Activated naive CD4-positive, alpha-beta T cell treated with anti-CD3 and anti-CD28 coated beads, Interleukin-2, amount 50 U/mL, for 24 hours (primary cell): ENCODE measurements around the gene RANBP3.
"Not testable (repeated sequence)": the region's sequence is repeated elsewhere in the genome, so short reads cannot be mapped to it uniquely, and the experiment has no call there.

Source experiments
- H3K27ac Mint-ChIP-seq: one replicate; pipeline ENCODE4 v1.8.0; 2021; ENCODE audit warnings: mild to moderate bottlenecking, mixed read lengths
- H3K27me3 Mint-ChIP-seq: one replicate; pipeline ENCODE4 v1.8.0; 2021; ENCODE audit warnings: mixed read lengths
- H3K36me3 Mint-ChIP-seq: one replicate; pipeline ENCODE4 v1.8.0; 2021; ENCODE audit warnings: mixed read lengths
- H3K4me1 Mint-ChIP-seq: one replicate; pipeline ENCODE4 v1.8.0; 2021; ENCODE audit warnings: mixed read lengths
- H3K4me3 Mint-ChIP-seq: one replicate; pipeline ENCODE4 v1.8.0; 2021; ENCODE audit warnings: mild to moderate bottlenecking, mixed read lengths
- H3K9me3 Mint-ChIP-seq: one replicate; pipeline ENCODE4 v1.8.0; 2021; ENCODE audit warnings: mixed read lengths

RANBP3 gene, protein sequence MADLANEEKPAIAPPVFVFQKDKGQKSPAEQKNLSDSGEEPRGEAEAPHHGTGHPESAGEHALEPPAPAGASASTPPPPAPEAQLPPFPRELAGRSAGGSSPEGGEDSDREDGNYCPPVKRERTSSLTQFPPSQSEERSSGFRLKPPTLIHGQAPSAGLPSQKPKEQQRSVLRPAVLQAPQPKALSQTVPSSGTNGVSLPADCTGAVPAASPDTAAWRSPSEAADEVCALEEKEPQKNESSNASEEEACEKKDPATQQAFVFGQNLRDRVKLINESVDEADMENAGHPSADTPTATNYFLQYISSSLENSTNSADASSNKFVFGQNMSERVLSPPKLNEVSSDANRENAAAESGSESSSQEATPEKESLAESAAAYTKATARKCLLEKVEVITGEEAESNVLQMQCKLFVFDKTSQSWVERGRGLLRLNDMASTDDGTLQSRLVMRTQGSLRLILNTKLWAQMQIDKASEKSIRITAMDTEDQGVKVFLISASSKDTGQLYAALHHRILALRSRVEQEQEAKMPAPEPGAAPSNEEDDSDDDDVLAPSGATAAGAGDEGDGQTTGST

DNA sequence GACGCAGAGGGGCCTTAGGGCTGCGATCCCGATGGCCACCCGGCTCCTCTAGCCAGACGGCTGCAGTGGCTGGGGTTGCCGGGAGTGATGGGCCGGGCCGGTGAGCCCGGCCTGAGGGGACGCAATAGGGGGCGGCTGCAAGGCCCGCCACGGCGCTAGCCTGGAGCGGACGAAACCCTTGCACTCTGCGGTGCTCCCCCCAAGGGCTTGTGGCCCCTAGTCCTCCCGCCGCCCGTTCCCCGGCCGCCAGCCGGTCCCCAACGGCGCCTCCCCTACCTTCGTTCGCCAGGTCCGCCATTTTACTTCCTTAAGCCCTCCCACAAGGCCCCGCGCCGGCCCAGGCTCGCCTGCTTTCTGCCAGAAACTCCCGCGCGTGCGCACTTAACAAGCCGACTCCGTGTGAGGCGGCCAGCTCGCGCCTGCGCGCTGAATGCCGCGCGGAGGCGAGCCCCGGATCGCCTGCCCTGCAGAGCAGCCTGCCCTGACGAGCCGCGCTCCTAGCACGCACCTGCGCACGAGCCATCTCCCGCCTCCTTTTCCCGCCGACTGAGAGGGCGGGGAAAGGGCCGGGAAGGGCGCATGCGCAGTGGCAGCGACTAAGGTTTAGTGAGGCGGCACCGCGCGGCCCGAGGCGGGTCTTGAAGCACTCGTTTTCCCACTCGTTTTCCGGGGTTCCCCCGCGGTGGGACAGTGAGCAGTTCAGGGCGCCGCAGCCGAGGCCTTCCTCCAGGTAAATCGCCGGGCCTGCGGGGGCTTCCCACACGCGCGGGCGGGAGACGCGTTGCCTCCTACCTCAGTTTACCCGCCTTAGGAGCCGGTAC, at the start of gene RANBP3:
Gene RANBP3, minus strand, starts transcription at position 356 of the 821 bp plus-strand sequence. Its CDS starts 58 bp downstream, at position 298.
- Mint-ChIP-seq H3K9me3 (no peaks in the 10 kb centered on the region), H3K36me3 (peaks cover 4% of the 10 kb centered on the region), H3K27ac (peak within 1 kb of the TSS; percentile 96), H3K4me3 (peak within 1 kb of the TSS; percentile 98), H3K27me3 (no peaks in the 10 kb centered on the region), H3K4me1 (peaks cover 58% of the 10 kb centered on the region)

- Mint-ChIP-seq H3K4me3 (no peak overlapping the region), H3K36me3 (no peaks in the 10 kb centered on the region), H3K27me3 (no peaks in the 10 kb centered on the region), H3K9me3 (no peaks in the 10 kb centered on the region), H3K27ac (no peak overlapping the region), H3K4me1 (peaks cover 6% of the 10 kb centered on the region)
These were observed 48.7 kb upstream of the RANBP3 start for GRCh38 chr19:6026390-6027227.

- H3K4me3 Mint-ChIP-seq, H3K27me3 Mint-ChIP-seq, H3K36me3 Mint-ChIP-seq, H3K9me3 Mint-ChIP-seq, H3K27ac Mint-ChIP-seq: not testable (repeated sequence)
- H3K4me1 Mint-ChIP-seq: peaks cover 14% of the 10 kb centered on the region
These were observed 46.8 kb upstream of the RANBP3 start for GRCh38 chr19:6024756-6025155.

- Mint-ChIP-seq H3K27ac (no peak overlapping the region), H3K4me3 (no peak overlapping the region), H3K4me1 (peaks cover 16% of the 10 kb centered on the region), H3K9me3 (no peaks in the 10 kb centered on the region), H3K27me3 (no peaks in the 10 kb centered on the region), H3K36me3 (no peaks in the 10 kb centered on the region)
These were observed 46.0 kb upstream of the RANBP3 start for GRCh38 chr19:6023936-6024335.

DNA sequence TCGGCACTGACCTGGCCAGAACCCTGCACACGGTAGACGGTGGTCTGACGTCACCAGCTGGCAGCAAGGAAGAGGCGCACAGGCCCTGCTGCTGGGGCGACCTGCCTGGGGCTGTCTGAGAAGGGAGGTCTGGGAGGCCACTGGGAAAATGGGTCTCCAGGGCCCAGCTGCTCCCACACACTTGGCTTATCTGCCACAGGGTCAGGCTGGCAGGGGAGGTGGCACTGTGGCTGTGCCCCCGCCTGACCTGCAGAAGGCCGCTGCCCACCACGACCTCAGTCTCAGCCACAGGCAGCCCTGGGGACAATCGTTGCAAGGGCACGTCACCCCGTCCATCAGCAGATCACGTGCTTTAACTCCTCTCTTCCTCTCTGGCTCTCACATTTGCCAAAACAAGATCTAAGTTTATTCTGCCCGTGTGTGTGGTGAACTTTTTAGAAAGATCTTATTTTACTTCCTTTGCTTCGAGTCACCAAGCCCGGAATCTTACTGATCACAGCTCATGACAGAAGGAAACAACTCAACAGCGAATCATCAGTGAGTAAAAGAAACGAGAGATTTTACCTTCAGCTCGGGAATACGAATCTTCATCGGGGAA, 45.2 kb upstream of the RANBP3 start:
- Mint-ChIP-seq H3K9me3 (no peaks in the 10 kb centered on the region), H3K4me3 (no peak overlapping the region), H3K27me3 (no peaks in the 10 kb centered on the region), H3K4me1 (peaks cover 16% of the 10 kb centered on the region), H3K27ac (peak overlapping the region; percentile 17), H3K36me3 (no peaks in the 10 kb centered on the region)

DNA sequence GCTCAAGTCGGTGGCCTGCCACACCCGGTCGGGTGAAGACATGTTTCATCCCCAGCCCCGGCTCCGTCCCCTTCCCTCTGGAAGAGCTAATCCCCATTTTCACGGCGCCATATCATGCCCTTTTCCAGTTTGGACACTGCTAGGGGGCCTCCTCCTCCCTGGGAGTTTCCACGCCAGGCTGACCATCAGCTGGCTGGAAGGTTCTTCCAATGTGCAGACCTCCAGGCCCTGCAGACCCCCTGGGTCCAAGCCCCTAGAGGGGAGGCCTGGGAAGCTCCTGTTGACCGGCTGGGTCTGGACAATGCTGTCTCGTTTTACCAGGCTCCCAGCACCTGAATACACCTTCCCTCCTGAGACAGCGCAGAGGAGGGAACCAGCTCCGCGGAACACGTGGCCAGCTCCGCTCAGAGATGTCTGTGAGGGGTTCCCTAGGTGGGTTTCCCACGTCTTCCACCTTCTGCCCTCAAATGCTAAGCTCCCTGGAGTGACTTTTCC, 44.7 kb upstream of the RANBP3 start:
- Mint-ChIP-seq H3K27me3 (no peaks in the 10 kb centered on the region), H3K4me1 (peaks cover 16% of the 10 kb centered on the region), H3K36me3 (no peaks in the 10 kb centered on the region), H3K4me3 (no peak overlapping the region), H3K27ac (no peak overlapping the region), H3K9me3 (no peaks in the 10 kb centered on the region)

DNA sequence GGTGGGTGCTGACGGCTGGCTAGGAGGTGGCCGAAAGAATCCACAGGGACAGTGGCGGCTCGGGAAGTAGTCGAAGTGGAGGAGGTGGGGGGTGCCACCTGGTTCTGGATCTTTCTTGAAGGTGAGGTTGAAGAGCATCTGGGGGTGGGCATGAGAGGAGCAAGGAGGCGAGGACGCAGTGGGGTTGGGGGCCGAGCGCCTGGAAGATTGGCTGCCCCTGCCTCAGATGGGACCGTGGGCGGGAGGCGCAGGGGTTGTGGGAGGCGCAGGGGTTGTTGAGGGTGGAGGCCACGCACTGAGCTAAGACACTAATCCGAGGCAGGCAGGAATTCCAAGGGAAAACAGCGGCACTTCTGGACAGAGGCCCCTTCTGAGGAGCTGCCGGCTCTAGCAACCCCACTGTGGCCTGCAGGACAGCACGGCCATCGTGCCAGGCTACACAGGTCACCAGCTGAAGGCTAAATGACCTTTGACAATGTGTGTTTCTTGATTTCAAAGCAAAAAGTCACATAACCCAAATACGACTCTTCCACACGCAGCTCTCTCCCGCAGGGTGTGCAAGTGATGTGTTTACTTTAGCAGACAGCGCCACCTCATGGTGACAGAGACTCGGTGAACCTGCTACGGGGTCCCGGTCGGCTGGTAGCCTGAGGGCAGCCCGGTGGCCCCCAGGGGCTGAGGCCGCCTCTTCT, 44.1 kb upstream of the RANBP3 start:
- Mint-ChIP-seq H3K9me3 (no peaks in the 10 kb centered on the region), H3K4me3 (no peak overlapping the region), H3K36me3 (no peaks in the 10 kb centered on the region), H3K27ac (no peak overlapping the region), H3K27me3 (no peaks in the 10 kb centered on the region), H3K4me1 (peaks cover 16% of the 10 kb centered on the region)

- no peaks in the 10 kb centered on the region for H3K27me3 Mint-ChIP-seq
- no peak overlapping the region for H3K27ac Mint-ChIP-seq
These were observed 43.2 kb upstream of the RANBP3 start for GRCh38 chr19:6020972-6021805.

DNA sequence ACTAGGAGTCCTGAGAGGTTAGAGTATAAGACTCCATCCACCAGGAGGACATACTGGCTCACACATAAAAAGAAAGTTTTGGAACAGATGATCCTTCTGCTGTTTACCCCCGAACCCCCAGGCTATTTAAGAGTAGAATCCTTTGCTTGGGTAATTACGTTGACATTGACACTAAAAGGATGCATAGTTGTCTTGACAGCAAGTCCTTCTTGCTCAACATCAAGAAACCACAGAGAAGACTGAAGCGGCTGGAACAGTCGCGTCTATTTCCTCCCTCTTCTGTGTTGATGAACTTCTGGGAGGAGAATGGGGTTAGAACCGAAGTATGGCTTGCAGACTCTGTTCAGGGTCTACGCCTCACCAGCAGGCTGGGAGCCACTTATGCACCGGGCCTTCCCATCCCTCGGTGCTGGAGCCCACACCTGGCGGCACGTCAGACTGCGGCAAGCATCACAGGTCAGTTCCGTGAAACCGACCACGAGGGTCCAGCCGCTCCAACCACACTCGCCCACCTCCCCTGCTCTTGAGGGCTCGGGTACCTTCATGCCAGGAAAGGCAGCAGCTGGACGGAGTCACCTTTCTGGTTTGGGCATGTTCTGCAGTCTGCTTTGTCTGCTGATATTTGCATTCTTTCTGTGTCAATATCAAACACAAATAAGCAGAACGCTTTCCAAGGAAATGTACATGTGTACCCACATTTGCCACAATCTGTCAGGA, 42.4 kb upstream of the RANBP3 start:
- peaks cover 16% of the 10 kb centered on the region for H3K4me1 Mint-ChIP-seq
- H3K4me3 Mint-ChIP-seq: no peak overlapping the region
- H3K27ac Mint-ChIP-seq: no peak overlapping the region
- no peaks in the 10 kb centered on the region for H3K27me3 Mint-ChIP-seq
- H3K36me3 Mint-ChIP-seq: no peaks in the 10 kb centered on the region
- H3K9me3 Mint-ChIP-seq: no peaks in the 10 kb centered on the region

More at GRCh38 chr19:6020972-6021805, 43.2 kb upstream of the RANBP3 start:
- H3K4me1 Mint-ChIP-seq: peaks cover 16% of the 10 kb centered on the region
- no peaks in the 10 kb centered on the region for H3K9me3 Mint-ChIP-seq
- H3K36me3 Mint-ChIP-seq: no peaks in the 10 kb centered on the region
- H3K4me3 Mint-ChIP-seq: no peak overlapping the region

GRCh38 chr19:6018786-6019185, 40.8 kb upstream of the RANBP3 start:
- no peaks in the 10 kb centered on the region for H3K27me3 Mint-ChIP-seq
- no peaks in the 10 kb centered on the region for H3K36me3 Mint-ChIP-seq
- H3K9me3 Mint-ChIP-seq: no peaks in the 10 kb centered on the region
- peaks cover 16% of the 10 kb centered on the region for H3K4me1 Mint-ChIP-seq
- no peak overlapping the region for H3K27ac Mint-ChIP-seq
- no peak overlapping the region for H3K4me3 Mint-ChIP-seq

GRCh38 chr19:6017576-6017975, 39.6 kb upstream of the RANBP3 start:
- H3K36me3 Mint-ChIP-seq: no peaks in the 10 kb centered on the region
- no peaks in the 10 kb centered on the region for H3K9me3 Mint-ChIP-seq
- H3K4me3 Mint-ChIP-seq: no peak overlapping the region
- H3K27me3 Mint-ChIP-seq: no peaks in the 10 kb centered on the region
- no peak overlapping the region for H3K27ac Mint-ChIP-seq
- peaks cover 16% of the 10 kb centered on the region for H3K4me1 Mint-ChIP-seq

GRCh38 chr19:6015841-6016545, 38.1 kb upstream of the RANBP3 start:
- Mint-ChIP-seq H3K27ac (no peak overlapping the region), H3K4me3 (no peak overlapping the region)

More at GRCh38 chr19:6015841-6016545, 38.1 kb upstream of the RANBP3 start:
- Mint-ChIP-seq H3K4me1 (peaks cover 10% of the 10 kb centered on the region), H3K27me3 (no peaks in the 10 kb centered on the region), H3K9me3 (no peaks in the 10 kb centered on the region), H3K36me3 (no peaks in the 10 kb centered on the region)
